Measurements from ENCODE around the gene KMT5B. TPM values are rescaled to one million over a fixed set of nuclear protein-coding genes. Genes with fewer than 3 reads are reported as not detected.

Gene KMT5B
- total and polyA plus RNA-seq, 7 donors = 20.8 to 45.7 (median 38.7) TPM

DNA sequence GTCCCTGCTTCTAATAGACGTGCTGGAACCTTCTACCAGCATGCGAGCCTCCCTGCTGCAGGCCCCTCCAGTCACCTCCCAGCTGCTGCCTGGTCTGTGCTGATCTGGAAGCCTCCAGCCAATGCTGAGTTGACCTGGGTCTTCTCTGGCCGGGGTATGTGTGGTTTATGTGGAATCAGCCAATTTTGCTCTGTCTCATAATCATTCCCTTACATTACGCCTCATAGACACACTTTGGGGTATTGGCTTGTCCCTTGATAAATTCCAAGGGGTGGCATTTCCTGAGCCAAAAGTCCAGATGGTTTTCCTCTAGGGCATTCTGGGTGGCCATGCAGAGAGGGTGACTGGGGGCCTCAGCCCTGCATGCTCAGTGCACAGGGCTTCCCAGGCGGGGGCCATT lies 8.3 kb upstream of the KMT5B start:
- H3K36me3 ChIP-seq = no peaks in the 10 kb centered on the region
- H3K4me1 ChIP-seq = no peaks in the 10 kb centered on the region
- TF ChIP-seq POLR2AphosphoS5 (IDR thresholded peaks at IDR 0.05) (no peak), CTCF (IDR thresholded peaks at IDR 0.05) (no peak), POLR2A (IDR thresholded peaks at IDR 0.05) (no peak)
- H3K27me3 ChIP-seq = no peaks in the 10 kb centered on the region
- no peaks in the 10 kb centered on the region for H3K9me3 ChIP-seq
- no peak overlapping the region for H3K27ac ChIP-seq
- 85 to 89% methylated on average over 5 of the region's 5 CpGs for WGBS, 2 donors
- intact Hi-C loops (cut with DNase I) = no loop called here
- no peak for DNase-seq
- no peak overlapping the region for H3K4me3 ChIP-seq

DNA sequence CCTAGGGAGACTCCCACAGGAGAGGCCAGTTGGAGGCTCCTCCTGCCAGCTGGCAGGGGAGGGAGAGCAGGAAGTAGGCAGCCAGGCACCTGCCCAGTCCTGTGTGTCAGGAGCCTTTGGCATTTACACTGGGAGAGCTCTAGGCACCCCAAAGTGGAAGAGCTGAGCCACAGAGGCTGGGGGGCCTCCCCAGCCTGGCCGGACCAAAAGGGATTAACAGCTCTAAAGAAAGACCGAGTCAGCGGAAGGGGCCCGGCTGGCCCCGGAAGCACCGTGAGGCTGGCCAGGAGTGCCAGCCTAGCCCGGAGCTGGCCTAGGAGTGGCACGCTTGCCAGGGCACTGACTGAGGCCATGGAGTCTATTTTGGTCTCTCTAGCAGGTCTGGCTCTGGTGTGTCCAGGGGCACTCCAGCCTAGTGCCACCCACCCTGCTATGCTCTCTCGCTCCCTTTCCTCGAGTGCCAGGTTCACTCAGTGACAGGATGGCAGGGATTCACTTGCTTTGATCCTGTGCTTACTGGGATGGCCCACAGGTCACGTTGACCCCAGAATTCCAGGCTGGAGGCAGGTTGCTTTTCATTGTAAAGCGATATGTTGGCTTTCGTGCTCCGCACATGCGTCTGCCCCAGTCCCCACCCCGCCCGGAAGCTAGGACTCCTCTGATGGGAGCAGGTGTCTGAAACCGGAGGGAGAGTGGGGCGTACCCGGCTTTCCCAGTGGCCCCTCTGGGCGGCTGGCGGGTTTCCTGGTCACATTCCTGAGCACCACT lies 3.3 kb upstream of the KMT5B start:
- H3K27ac ChIP-seq = no peak overlapping the region
- TF ChIP-seq EP300 (IDR thresholded peaks at IDR 0.05) = no peak
- no peak for TF ChIP-seq POLR2AphosphoS5 (IDR thresholded peaks at IDR 0.05)
- no peaks in the 10 kb centered on the region for H3K36me3 ChIP-seq
- H3K4me3 ChIP-seq = no peak overlapping the region
- WGBS, 2 donors = 53 to 71% methylated on average over 22 of the region's 22 CpGs
- H3K4me1 ChIP-seq = peaks cover 0 to 23% (median 14%) of the 10 kb centered on the region in 4 donors
- no peaks in the 10 kb centered on the region for H3K27me3 ChIP-seq
- H3K9me3 ChIP-seq = no peaks in the 10 kb centered on the region
- intact Hi-C loops (cut with DNase I) = no loop called here
- DNase-seq = no peak

- TF ChIP-seq POLR2AphosphoS5 (IDR thresholded peaks at IDR 0.05) = no peak
- TF ChIP-seq POLR2A (IDR thresholded peaks at IDR 0.05) = no peak
- no peak for TF ChIP-seq CTCF (IDR thresholded peaks at IDR 0.05)
- no peak for TF ChIP-seq EP300 (IDR thresholded peaks at IDR 0.05)
- intact Hi-C loops (cut with DNase I) = loop anchor here (2.0 kb wide), 1 partner anchor 55 kb away; the partner anchor contains the start of gene C11orf24
- 62 to 75% methylated on average over 6 of the region's 6 CpGs for WGBS, 2 donors
- Histone ChIP-seq H3K9me3 (no peaks in the 10 kb centered on the region), H3K36me3 (no peaks in the 10 kb centered on the region), H3K27me3 (no peaks in the 10 kb centered on the region), H3K4me1 (peaks cover 0 to 30% (median 22%) of the 10 kb centered on the region in 4 donors), H3K4me3 (no peak overlapping the region), H3K27ac (no peak overlapping the region)
- no peak for DNase-seq
Observed at GRCh38 chr11:68215524-68216170, 2.6 kb upstream of the KMT5B start.

DNA sequence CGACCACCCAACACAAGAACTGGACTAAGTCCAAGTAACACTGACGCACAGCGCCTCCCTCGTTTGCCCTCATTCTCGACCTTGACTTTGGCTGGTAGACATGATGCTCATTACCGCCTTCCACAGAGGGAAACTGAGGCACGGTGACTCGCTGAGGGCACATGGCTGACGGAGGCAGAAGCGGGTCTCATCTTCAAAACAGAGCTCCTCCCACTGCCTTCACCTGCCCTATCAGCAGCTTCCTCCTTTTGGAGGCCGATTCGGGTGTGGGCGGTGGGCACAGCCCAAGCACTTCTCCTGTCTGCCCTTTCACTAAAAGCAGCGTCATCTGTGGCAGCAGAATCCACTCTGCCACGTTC lies 2.0 kb upstream of the KMT5B start:
- intact Hi-C loops (cut with DNase I) = loop anchor here (2.0 kb wide), 1 partner anchor 56 kb away; the partner anchor contains the start of gene C11orf24
- H3K36me3 ChIP-seq = no peaks in the 10 kb centered on the region
- no peak for DNase-seq
- TF ChIP-seq CTCF (IDR thresholded peaks at IDR 0.05) = no peak
- no peak for TF ChIP-seq POLR2A (IDR thresholded peaks at IDR 0.05)
- TF ChIP-seq EP300 (IDR thresholded peaks at IDR 0.05) = no peak
- no peak for TF ChIP-seq POLR2AphosphoS5 (IDR thresholded peaks at IDR 0.05)
- no peaks in the 10 kb centered on the region for H3K27me3 ChIP-seq
- H3K4me1 ChIP-seq = peaks cover 0 to 34% (median 27%) of the 10 kb centered on the region in 4 donors
- H3K4me3 ChIP-seq = no peak overlapping the region
- 62 to 70% methylated on average over 15 of the region's 15 CpGs for WGBS, 2 donors
- no peaks in the 10 kb centered on the region for H3K9me3 ChIP-seq
- H3K27ac ChIP-seq = no peak overlapping the region

All from sigmoid colon (tissue), 7 donors.